ENCODE measurements around the gene TBC1D14. TPM values are rescaled to one million over a fixed set of nuclear protein-coding genes. Genes with fewer than 3 reads are reported as not detected.

The TBC1D14 gene
- total RNA-seq, 4 donors from 2014 or later = 54.7 to 101 (median 73.3) TPM

GRCh38 chr4:6881908-6882307, 27.7 kb upstream of the TBC1D14 start:
- no peak for TF ChIP-seq POLR2A (IDR thresholded peaks at IDR 0.05)
- TF ChIP-seq, protein P1, sequence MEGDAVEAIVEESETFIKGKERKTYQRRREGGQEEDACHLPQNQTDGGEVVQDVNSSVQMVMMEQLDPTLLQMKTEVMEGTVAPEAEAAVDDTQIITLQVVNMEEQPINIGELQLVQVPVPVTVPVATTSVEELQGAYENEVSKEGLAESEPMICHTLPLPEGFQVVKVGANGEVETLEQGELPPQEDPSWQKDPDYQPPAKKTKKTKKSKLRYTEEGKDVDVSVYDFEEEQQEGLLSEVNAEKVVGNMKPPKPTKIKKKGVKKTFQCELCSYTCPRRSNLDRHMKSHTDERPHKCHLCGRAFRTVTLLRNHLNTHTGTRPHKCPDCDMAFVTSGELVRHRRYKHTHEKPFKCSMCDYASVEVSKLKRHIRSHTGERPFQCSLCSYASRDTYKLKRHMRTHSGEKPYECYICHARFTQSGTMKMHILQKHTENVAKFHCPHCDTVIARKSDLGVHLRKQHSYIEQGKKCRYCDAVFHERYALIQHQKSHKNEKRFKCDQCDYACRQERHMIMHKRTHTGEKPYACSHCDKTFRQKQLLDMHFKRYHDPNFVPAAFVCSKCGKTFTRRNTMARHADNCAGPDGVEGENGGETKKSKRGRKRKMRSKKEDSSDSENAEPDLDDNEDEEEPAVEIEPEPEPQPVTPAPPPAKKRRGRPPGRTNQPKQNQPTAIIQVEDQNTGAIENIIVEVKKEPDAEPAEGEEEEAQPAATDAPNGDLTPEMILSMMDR (IDR thresholded peaks at IDR 0.05) = no peak
- intact Hi-C loops (cut with DNase I; ENCODE audit: low total_unique reads) = no loop called here
- no peak overlapping the region for H3K4me3 ChIP-seq (ENCODE audit: low read depth, poor library complexity, severe bottlenecking)
- DNase-seq (ENCODE audit: low spot score in 2 of 2) = no peak
- 86 to 89% methylated on average over 16 of the region's 16 CpGs for WGBS, 2 donors

- intact Hi-C loops (cut with DNase I; ENCODE audit: low total_unique reads) = no loop called here
- TF ChIP-seq, protein P1 (IDR thresholded peaks at IDR 0.05) = no peak
- no peak for TF ChIP-seq POLR2A (IDR thresholded peaks at IDR 0.05)
- DNase-seq (ENCODE audit: low spot score in 2 of 2) = no peak
- no peak overlapping the region for H3K4me3 ChIP-seq (ENCODE audit: low read depth, poor library complexity, severe bottlenecking)
- WGBS, 2 donors = 76 to 85% methylated on average over 3 of the region's 3 CpGs
Observed at GRCh38 chr4:6884341-6884870, 25.2 kb upstream of the TBC1D14 start.

DNA sequence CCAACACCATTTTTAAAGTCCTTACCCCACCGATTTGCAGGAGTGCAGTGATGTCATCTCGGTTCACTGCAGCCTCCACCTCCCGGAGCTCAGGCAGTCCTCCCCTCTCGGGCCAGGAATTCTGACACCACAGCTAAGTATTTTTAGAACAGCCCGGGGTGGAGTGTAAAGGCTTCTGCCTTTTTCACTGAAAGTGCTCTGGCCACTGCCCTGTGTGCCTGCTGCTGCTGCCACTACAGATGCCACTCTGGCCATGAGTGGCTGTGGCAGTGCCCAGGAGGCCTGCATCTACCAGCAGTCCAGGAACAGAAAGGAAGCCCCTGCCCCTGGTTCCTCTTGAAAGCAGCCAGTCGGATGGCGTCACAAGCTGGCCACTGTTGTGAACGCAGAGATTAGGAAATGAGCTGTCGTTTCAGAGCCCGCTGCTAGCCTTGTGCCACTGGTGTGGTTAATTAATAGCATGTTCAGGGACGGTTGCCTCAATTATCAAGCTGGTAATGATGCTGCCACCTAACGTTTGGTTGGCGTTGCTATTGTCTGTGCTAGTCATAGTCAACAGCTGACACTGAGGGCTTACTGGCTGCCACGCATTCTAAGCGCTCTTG, 23.6 kb upstream of the TBC1D14 start:
- whole genome bisulfite sequencing, 2 donors = 27 to 29% methylated on average over 15 of the region's 15 CpGs
- TF ChIP-seq, protein P1 (IDR thresholded peaks at IDR 0.05) = no peak
- no peak for TF ChIP-seq POLR2A (IDR thresholded peaks at IDR 0.05)
- H3K4me3 ChIP-seq (ENCODE audit: low read depth, poor library complexity, severe bottlenecking) = no peak overlapping the region
- peak; percentile 71 to 91 for DNase-seq (ENCODE audit: low spot score in 2 of 2)
- intact Hi-C loops (cut with DNase I; ENCODE audit: low total_unique reads) = no loop called here

- no peak overlapping the region for H3K4me3 ChIP-seq (ENCODE audit: low read depth, poor library complexity, severe bottlenecking)
- intact Hi-C loops (cut with DNase I; ENCODE audit: low total_unique reads) = no loop called here
- 82 to 88% methylated on average over 10 of the region's 10 CpGs for WGBS, 2 donors
- DNase-seq (ENCODE audit: low spot score in 2 of 2) = no peak
- TF ChIP-seq, protein P1 (IDR thresholded peaks at IDR 0.05) = no peak
- TF ChIP-seq POLR2A (IDR thresholded peaks at IDR 0.05) = no peak
Observed at GRCh38 chr4:6886886-6887285, 22.7 kb upstream of the TBC1D14 start.

DNA sequence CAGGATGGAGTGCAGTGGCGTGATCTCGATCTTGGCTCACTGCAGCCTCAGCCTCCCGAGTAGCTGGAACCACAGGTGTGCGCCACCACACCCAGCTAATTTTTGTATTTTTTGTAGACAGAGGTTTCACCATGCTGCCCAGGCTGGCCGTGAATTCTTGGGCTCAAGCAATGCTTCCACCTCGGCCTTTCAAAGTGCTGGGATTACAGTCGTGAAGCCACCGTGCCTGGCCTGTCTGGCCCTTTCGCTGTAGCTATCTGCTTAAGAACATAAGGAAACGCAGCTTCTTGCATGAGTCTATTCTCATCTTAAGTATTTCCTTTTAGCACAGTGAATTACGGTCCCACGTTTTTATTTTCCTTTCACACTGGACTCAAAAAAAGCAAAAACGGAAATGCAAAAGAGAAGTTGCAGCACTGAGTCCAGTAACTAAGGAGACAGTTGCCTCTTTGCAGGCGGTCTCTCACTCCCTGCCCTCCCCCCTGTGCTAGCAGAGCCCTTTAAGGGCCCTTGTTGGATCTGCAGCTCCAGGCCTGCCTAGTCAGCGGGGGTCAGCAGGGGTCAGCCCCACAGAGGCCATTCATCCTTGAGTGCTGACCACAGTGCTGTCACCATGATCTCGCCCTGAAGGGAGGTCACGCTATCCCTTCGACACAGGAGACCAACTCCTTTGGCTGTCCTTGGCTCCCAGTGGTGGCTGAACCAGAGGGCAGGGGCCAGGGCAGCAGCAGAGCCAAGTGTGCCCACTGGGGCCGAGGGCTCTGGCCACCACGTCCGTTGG, 21.8 kb upstream of the TBC1D14 start:
- no peak overlapping the region for H3K4me3 ChIP-seq (ENCODE audit: low read depth, poor library complexity, severe bottlenecking)
- TF ChIP-seq, protein P1 (IDR thresholded peaks at IDR 0.05) = no peak
- TF ChIP-seq POLR2A (IDR thresholded peaks at IDR 0.05) = no peak
- intact Hi-C loops (cut with DNase I; ENCODE audit: low total_unique reads) = no loop called here
- DNase-seq (ENCODE audit: low spot score in 2 of 2) = peak in 1 of 2 donors; percentile 84
- 73 to 74% methylated on average over 16 to 20 of the region's 21 CpGs for WGBS, 2 donors

Data from lower leg skin (tissue), 4 donors.